H9 (cell line): ENCODE measurements around the gene RBFOX1. TPM values are rescaled to one million over a fixed set of nuclear protein-coding genes. Genes with fewer than 3 reads are reported as not detected.

Experiments
- DNase-seq: peaks from one replicate; pipeline ENCODE4 v3.0.0-alpha.2; 2017
- H2AFZ ChIP-seq: one replicate; pipeline ENCODE4 v1.6.1; 2013; ENCODE audit warnings: mild to moderate bottlenecking, low read length, control low read depth, moderate library complexity
- H2AK5ac ChIP-seq: 2 replicates; pipeline ENCODE4 v1.6.1; 2013; ENCODE audit warnings: low read length, control low read depth, mixed read lengths; ENCODE audit not compliant: insufficient read length
- H2BK120ac ChIP-seq: one replicate; pipeline ENCODE4 v1.6.1; 2013; ENCODE audit warnings: low read depth, mild to moderate bottlenecking, low read length, control low read depth, inconsistent platforms; ENCODE audit not compliant: poor library complexity, severe bottlenecking
- H2BK12ac ChIP-seq: 2 replicates; pipeline ENCODE4 v1.6.1; 2013; ENCODE audit warnings: low read length, control low read depth, mixed read lengths, low read depth; ENCODE audit not compliant: insufficient read length
- H2BK15ac ChIP-seq: 2 replicates; pipeline ENCODE4 v1.6.1; 2013; ENCODE audit warnings: low read depth, low read length, control low read depth
- H2BK20ac ChIP-seq: one replicate; pipeline ENCODE4 v1.6.1; 2013; ENCODE audit warnings: low read depth, mild to moderate bottlenecking, low read length, control low read depth, inconsistent platforms; ENCODE audit not compliant: poor library complexity, severe bottlenecking
- H2BK5ac ChIP-seq: 2 replicates; pipeline ENCODE4 v1.6.1; 2013; ENCODE audit warnings: low read length, control low read depth, mixed read lengths; ENCODE audit not compliant: insufficient read length
- H3K14ac ChIP-seq: 2 replicates; pipeline ENCODE4 v1.6.1; 2013; ENCODE audit warnings: low read length, control low read depth; ENCODE audit not compliant: insufficient read depth
- H3K18ac ChIP-seq: 2 replicates; pipeline ENCODE4 v1.6.1; 2013; ENCODE audit warnings: low read depth, mild to moderate bottlenecking, mixed read lengths, low read length, control low read depth; ENCODE audit not compliant: insufficient read length
- H3K23ac ChIP-seq: 2 replicates; pipeline ENCODE4 v1.6.1; 2013; ENCODE audit warnings: low read length, control low read depth, mixed read lengths, low read depth; ENCODE audit not compliant: insufficient read length
- H3K23me2 ChIP-seq: 2 replicates; pipeline ENCODE4 v1.6.1; 2013; ENCODE audit warnings: low read depth, mild to moderate bottlenecking, mixed read lengths, low read length, control low read depth; ENCODE audit not compliant: insufficient read length, poor library complexity, severe bottlenecking
- H3K27ac ChIP-seq: 2 replicates; pipeline ENCODE4 v1.5.1; 2013; ENCODE audit warnings: low read length, control low read depth, mixed read lengths, low read depth; ENCODE audit not compliant: insufficient read length
- H3K27me3 ChIP-seq: 2 replicates; pipeline ENCODE4 v1.6.1; 2013; ENCODE audit warnings: low read length, control low read depth, inconsistent platforms; ENCODE audit not compliant: insufficient read depth
- H3K4ac ChIP-seq: 2 replicates; pipeline ENCODE4 v1.6.1; 2013; ENCODE audit warnings: low read depth, mild to moderate bottlenecking, control low read depth, inconsistent platforms, low read length, moderate library complexity
- H3K4me1 ChIP-seq: 2 replicates; pipeline ENCODE4 v1.6.1; 2013; ENCODE audit warnings: low read length, control low read depth, inconsistent platforms; ENCODE audit not compliant: insufficient read depth
- H3K4me2 ChIP-seq: 2 replicates; pipeline ENCODE4 v1.6.1; 2013; ENCODE audit warnings: low read length, control low read depth, mixed read lengths; ENCODE audit not compliant: insufficient read length, insufficient read depth
- H3K56ac ChIP-seq: 2 replicates; pipeline ENCODE4 v1.6.1; 2013; ENCODE audit warnings: low read depth, mild to moderate bottlenecking, mixed read lengths, low read length, control low read depth; ENCODE audit not compliant: insufficient read length
- H3K79me1 ChIP-seq: 2 replicates; pipeline ENCODE4 v1.6.1; 2013; ENCODE audit warnings: low read depth, mild to moderate bottlenecking, moderate library complexity, low read length, control low read depth, inconsistent platforms; ENCODE audit not compliant: insufficient read depth, poor library complexity, severe bottlenecking
- H3K79me2 ChIP-seq: 2 replicates; pipeline ENCODE4 v1.6.1; 2013; ENCODE audit warnings: low read length, control low read depth, inconsistent platforms; ENCODE audit not compliant: insufficient read depth
- H3K9ac ChIP-seq: 2 replicates; pipeline ENCODE4 v1.6.1; 2013; ENCODE audit warnings: low read length, control low read depth, mixed read lengths; ENCODE audit not compliant: insufficient read length; ENCODE audit errors: extremely low read depth
- H3K9me3 ChIP-seq: one replicate; pipeline ENCODE4 v1.6.1; 2013; ENCODE audit warnings: low read depth, low read length, inconsistent platforms; ENCODE audit not compliant: control insufficient read depth
- H3T11ph ChIP-seq: one replicate; pipeline ENCODE4 v1.6.1; 2013; ENCODE audit warnings: mild to moderate bottlenecking, low read length, control low read depth, inconsistent platforms
- H4K20me1 ChIP-seq: one replicate; pipeline ENCODE4 v1.6.1; 2013; ENCODE audit not compliant: control insufficient read depth, insufficient read length, insufficient read depth
- H4K5ac ChIP-seq: 2 replicates; pipeline ENCODE4 v1.6.1; 2013; ENCODE audit warnings: low read depth, mild to moderate bottlenecking, mixed read lengths, low read length, control low read depth; ENCODE audit not compliant: insufficient read length
- H4K8ac ChIP-seq: replicated peaks from 2 replicates; pipeline ENCODE4 v1.6.1; 2013; ENCODE audit warnings: low read length, control low read depth, mixed read lengths, low read depth; ENCODE audit not compliant: insufficient read length
- H4K91ac ChIP-seq: 2 replicates; pipeline ENCODE4 v1.6.1; 2013; ENCODE audit warnings: low read depth, mild to moderate bottlenecking, moderate library complexity, mixed read lengths, low read length, control low read depth; ENCODE audit not compliant: insufficient read length
- H3K27ac Mint-ChIP-seq, 3 experiments: 2 replicates in 2 of 3; 3 replicates in 1 of 3; pipeline ENCODE4 v1.8.0; 2020 to 2021; ENCODE audit warnings: mixed read lengths in 3 of 3, mild to moderate bottlenecking in 1 of 3, moderate library complexity in 1 of 3
- H3K27me3 Mint-ChIP-seq: 2 replicates; pipeline ENCODE4 v1.8.0; 2021; ENCODE audit warnings: low read depth, mild to moderate bottlenecking, moderate library complexity, mixed read lengths
- H3K36me3 Mint-ChIP-seq, 3 experiments: 2 replicates in 2 of 3; 3 replicates in 1 of 3; pipeline ENCODE4 v1.8.0; 2020 to 2021; ENCODE audit warnings: low read depth in 3 of 3, mixed read lengths in 3 of 3; ENCODE audit not compliant: insufficient read depth in 1 of 3
- H3K4me1 Mint-ChIP-seq, 2 experiments: 2 replicates each; pipeline ENCODE4 v1.8.0; 2020; ENCODE audit warnings: mixed read lengths in 2 of 2
- H3K4me3 Mint-ChIP-seq, 2 experiments: 2 replicates in 1 of 2; 3 replicates in 1 of 2; pipeline ENCODE4 v1.8.0; 2020 to 2021; ENCODE audit warnings: mild to moderate bottlenecking in 2 of 2, mixed read lengths in 2 of 2, moderate library complexity in 1 of 2
- H3K9me3 Mint-ChIP-seq, 2 experiments: 2 replicates in 1 of 2; 3 replicates in 1 of 2; pipeline ENCODE4 v1.8.0; 2020; ENCODE audit warnings: mild to moderate bottlenecking in 2 of 2, mixed read lengths in 2 of 2, moderate library complexity in 1 of 2
- WGBS: extraction: QIAGEN DNeasy Blood & Tissue Kit; methylation state at CpG from one replicate; pipeline ENCODE4 v1.1.7; 2013; ENCODE audit warnings: missing lambda C conversion rate, low lambda C conversion rate, mixed read lengths; ENCODE audit not compliant: insufficient read length; ENCODE audit errors: extremely low coverage; 5-methylcytosine and 5-hydroxymethylcytosine counted together
- total RNA-seq: library from RNA; stranded (reverse); gene quantifications from 2 replicates; pipeline ENCODE4 v1.2.1, GENCODE V29; 2021
- TF ChIP-seq, protein P1 (sequence below): fragments of 200-600 bp; sonication (generic); conservative IDR thresholded peaks from 3 replicates; pipeline ENCODE4 v1.8.0; 2021; ENCODE audit warnings: antibody characterized with exemption, mild to moderate bottlenecking

RBFOX1 gene
- total RNA-seq, 1 experiment from 2014 or later = 2.0 TPM

DNA sequence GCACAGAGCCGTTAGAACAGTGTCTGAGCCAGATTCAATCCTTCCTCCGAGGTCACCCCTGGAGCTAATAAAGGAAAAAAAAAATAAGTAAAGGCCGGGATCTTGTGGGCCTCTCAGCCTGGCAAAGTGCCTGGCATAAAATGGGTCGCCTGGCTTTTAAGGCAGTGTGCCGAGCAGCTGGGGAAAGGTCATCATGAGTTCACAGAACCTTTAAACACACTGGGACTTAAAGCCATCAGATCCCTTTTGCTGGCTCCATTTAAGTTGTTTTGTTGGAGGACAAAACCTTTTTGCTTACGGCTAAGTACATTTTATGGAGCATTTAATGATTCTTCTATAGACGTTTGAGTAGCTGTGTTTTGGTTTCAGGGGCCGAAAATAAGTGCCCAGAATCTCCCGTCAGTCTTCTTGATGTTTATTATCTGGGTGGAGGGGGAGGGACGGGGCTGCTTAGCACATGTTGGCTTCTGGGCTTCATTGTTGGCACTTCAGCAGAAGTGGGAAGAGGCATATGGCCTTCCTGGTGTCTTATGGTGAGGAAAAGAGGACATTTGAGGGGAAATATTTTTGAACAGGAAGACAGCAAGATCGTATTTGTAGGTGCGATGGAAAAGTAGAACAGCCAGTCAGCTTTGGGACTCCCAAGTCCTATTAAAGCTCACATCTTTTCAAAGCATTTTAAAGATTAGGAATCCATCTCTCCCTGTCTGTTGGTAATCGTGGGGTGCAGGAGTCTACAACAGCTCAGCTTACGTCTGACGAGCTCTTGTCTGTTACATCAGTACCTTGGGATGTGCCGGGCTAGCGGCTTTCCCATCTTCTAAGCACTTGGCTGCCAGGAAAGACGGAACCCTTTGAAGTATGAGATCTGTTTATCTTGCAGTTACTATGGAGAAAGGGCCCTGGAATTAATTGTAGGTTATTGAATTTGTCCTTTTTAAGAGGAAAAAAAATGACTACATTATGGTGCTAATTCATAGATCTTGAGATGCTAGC, 31.1 kb downstream of the RBFOX1 start:
- no peak overlapping the region for H3K27ac ChIP-seq
- no peak overlapping the region for H2BK120ac ChIP-seq
- H3K36me3 Mint-ChIP-seq = no peaks in the 10 kb centered on the region
- no peak overlapping the region for H2BK15ac ChIP-seq
- no peaks in the 10 kb centered on the region for H3K79me1 ChIP-seq
- H4K8ac ChIP-seq = no peak overlapping the region
- H2AK5ac ChIP-seq = no peak overlapping the region
- H2BK20ac ChIP-seq = no peak overlapping the region
- no peak overlapping the region for H3K18ac ChIP-seq
- H2BK5ac ChIP-seq = no peak overlapping the region
- H3K9ac ChIP-seq = no peak overlapping the region
- DNase-seq = no peak
- TF ChIP-seq, protein P1, sequence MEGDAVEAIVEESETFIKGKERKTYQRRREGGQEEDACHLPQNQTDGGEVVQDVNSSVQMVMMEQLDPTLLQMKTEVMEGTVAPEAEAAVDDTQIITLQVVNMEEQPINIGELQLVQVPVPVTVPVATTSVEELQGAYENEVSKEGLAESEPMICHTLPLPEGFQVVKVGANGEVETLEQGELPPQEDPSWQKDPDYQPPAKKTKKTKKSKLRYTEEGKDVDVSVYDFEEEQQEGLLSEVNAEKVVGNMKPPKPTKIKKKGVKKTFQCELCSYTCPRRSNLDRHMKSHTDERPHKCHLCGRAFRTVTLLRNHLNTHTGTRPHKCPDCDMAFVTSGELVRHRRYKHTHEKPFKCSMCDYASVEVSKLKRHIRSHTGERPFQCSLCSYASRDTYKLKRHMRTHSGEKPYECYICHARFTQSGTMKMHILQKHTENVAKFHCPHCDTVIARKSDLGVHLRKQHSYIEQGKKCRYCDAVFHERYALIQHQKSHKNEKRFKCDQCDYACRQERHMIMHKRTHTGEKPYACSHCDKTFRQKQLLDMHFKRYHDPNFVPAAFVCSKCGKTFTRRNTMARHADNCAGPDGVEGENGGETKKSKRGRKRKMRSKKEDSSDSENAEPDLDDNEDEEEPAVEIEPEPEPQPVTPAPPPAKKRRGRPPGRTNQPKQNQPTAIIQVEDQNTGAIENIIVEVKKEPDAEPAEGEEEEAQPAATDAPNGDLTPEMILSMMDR = no peak
- no peaks in the 10 kb centered on the region for H3K79me2 ChIP-seq
- WGBS = no CpG with 5 or more reads among the region's 18 CpGs
- H3K4me1 ChIP-seq = no peaks in the 10 kb centered on the region
- peaks cover under 1 to 3% of the 10 kb centered on the region in 2 experiments for H3K4me1 Mint-ChIP-seq
- no peak overlapping the region for H3K4ac ChIP-seq
- no peak overlapping the region for H2BK12ac ChIP-seq
- no peak overlapping the region for H3K4me2 ChIP-seq
- no peak overlapping the region for H3K27ac Mint-ChIP-seq
- no peaks in the 10 kb centered on the region for H3K23me2 ChIP-seq
- H3K23ac ChIP-seq = no peak overlapping the region
- H3K4me3 Mint-ChIP-seq = no peak overlapping the region
- no peak overlapping the region for H4K5ac ChIP-seq
- no peaks in the 10 kb centered on the region for H3K27me3 ChIP-seq
- H3K14ac ChIP-seq = no peak overlapping the region
- no peaks in the 10 kb centered on the region for H4K20me1 ChIP-seq
- H3K56ac ChIP-seq = no peak overlapping the region
- no peaks in the 10 kb centered on the region for H3K27me3 Mint-ChIP-seq
- no peaks in the 10 kb centered on the region for H3K9me3 Mint-ChIP-seq
- H2AFZ ChIP-seq = no peak overlapping the region
- no peak overlapping the region for H3T11ph ChIP-seq
- no peak overlapping the region for H4K91ac ChIP-seq
- no peaks in the 10 kb centered on the region for H3K9me3 ChIP-seq
